ENCODE data around the gene TSEN34.

DNA sequence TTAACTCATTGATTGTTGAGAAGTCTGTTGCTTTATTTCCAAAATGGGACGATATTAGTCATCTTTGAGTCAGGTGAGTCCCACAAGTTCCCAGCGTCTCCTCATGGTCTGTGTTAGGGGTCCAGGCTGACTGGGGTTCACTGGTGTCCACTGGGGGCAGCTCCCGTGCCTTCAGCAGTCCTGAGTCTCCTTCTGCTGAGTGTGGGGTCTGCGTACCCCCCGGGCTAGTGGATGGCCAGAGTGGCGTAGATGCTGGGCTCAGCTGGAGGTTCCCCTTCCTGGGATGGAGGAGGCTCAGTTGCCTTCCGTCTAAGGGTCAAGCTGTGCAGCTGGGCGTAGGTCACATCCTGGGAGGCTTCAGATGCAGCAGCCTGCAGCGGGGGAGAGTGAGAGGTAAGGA lies 25.8 kb downstream of the TSEN34 start:
- TF ChIP-seq, protein P1, sequence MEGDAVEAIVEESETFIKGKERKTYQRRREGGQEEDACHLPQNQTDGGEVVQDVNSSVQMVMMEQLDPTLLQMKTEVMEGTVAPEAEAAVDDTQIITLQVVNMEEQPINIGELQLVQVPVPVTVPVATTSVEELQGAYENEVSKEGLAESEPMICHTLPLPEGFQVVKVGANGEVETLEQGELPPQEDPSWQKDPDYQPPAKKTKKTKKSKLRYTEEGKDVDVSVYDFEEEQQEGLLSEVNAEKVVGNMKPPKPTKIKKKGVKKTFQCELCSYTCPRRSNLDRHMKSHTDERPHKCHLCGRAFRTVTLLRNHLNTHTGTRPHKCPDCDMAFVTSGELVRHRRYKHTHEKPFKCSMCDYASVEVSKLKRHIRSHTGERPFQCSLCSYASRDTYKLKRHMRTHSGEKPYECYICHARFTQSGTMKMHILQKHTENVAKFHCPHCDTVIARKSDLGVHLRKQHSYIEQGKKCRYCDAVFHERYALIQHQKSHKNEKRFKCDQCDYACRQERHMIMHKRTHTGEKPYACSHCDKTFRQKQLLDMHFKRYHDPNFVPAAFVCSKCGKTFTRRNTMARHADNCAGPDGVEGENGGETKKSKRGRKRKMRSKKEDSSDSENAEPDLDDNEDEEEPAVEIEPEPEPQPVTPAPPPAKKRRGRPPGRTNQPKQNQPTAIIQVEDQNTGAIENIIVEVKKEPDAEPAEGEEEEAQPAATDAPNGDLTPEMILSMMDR (IDR thresholded peaks at IDR 0.05), result no peak
- TF ChIP-seq POLR2AphosphoS5 (IDR thresholded peaks at IDR 0.05), result no peak
- no peak for TF ChIP-seq POLR2A (IDR thresholded peaks at IDR 0.05)
